GM12864 (cell line): ENCODE measurements around the gene RBMS3.

Experiments used
- DNase-seq: peaks from one replicate; pipeline ENCODE4 v3.0.0-alpha.2; 2011; ENCODE audit warnings: low read depth
- H3K4me3 ChIP-seq: 2 replicates; pipeline ENCODE4 v1.5.1; 2011; ENCODE audit warnings: mild to moderate bottlenecking, low read depth, low read length, control low read depth
- TF ChIP-seq, protein P1 (sequence below): IDR thresholded peaks from 2 replicates; pipeline ENCODE4 v1.5.1; 2011; ENCODE audit warnings: low read depth, mild to moderate bottlenecking, moderate library complexity, low read length, control low read depth, inconsistent platforms; ENCODE audit errors: missing control alignments

Gene RBMS3

DNA sequence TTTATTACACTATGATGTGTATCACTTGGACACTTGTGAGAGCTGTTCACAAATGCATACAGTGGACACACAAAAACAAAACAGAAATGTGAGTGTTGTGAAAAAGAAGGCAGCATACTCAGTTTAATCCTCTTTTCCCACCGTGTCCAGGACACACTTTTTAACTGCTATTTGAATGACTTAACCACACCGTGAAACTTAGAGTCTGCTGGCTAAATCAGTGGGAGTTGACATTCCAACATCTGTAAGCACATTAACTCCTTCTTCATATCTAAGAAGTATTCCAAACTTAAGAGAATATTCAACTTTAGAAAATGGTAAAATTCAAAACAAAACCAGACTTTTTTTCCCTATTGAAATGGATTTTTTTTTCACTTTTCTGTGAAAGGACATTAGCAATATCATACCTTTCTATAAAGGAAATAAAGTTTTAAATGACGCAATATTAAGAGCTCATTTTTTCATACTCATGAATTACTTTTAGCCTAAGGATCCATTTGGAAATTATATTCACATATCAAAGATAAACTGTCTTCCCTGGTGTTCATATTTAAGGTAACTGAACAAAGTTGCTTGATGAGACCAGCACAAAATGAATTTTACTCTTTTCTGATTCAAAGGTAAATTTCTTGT lies 316.6 kb downstream of the RBMS3 start:
- TF ChIP-seq, protein P1, sequence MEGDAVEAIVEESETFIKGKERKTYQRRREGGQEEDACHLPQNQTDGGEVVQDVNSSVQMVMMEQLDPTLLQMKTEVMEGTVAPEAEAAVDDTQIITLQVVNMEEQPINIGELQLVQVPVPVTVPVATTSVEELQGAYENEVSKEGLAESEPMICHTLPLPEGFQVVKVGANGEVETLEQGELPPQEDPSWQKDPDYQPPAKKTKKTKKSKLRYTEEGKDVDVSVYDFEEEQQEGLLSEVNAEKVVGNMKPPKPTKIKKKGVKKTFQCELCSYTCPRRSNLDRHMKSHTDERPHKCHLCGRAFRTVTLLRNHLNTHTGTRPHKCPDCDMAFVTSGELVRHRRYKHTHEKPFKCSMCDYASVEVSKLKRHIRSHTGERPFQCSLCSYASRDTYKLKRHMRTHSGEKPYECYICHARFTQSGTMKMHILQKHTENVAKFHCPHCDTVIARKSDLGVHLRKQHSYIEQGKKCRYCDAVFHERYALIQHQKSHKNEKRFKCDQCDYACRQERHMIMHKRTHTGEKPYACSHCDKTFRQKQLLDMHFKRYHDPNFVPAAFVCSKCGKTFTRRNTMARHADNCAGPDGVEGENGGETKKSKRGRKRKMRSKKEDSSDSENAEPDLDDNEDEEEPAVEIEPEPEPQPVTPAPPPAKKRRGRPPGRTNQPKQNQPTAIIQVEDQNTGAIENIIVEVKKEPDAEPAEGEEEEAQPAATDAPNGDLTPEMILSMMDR = no peak
- H3K4me3 ChIP-seq = no peak overlapping the region
- no peak for DNase-seq

DNA sequence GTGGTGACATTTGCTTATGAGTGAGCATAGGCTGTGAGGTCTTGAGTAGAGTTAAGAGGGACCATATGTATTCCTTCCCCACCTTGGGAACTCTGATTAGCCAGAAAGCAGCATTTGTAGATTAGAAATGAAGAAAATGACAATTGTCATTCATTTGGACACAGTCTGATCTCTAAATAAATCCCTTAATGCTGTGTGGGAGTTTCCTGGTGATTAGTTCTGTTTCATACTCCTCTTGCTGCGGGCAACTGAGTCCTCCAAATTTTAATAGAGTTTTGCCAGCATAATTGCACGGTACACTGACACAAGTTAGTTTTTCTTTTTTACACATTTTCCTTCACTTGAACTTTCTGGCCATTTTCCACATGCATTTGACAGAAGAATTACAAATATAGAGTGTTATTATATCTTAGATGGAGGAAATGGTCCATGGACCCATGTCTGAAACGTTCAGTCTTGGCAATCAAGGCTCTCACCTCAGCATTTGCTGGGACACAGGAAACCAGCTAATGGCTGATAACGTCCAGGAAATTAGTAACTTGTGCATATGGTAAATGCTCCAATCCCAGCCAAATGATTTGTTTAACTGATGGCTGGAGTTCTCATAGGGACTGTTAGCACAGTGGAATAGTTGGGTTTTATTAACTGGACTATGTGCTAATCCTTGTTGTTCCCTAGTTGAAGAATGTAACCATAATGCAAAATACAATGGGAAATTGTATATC lies 321.2 kb downstream of the RBMS3 start:
- TF ChIP-seq, protein P1 = no peak
- DNase-seq = no peak
- no peak overlapping the region for H3K4me3 ChIP-seq

DNA sequence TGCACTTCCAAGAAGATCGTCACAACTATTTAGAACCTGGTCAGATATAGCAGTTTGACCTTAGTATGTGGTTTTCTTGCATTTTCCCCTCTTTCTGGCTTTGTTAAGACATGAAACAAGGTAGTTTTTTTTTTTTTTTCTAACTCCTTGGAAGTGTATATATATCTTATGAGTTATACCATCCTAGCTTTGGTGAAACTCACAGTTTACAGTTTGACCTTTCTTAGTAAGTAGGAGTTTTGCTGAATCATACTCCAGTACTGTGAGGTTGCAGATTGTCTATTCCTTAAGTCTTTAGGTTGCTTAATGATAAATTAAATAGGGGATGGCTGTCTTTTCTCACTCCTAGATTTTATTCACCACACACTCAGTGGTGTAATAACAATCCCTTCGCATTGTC lies 325.0 kb downstream of the RBMS3 start:
- no peak for DNase-seq
- H3K4me3 ChIP-seq = no peak overlapping the region
- TF ChIP-seq, protein P1 = no peak

DNA sequence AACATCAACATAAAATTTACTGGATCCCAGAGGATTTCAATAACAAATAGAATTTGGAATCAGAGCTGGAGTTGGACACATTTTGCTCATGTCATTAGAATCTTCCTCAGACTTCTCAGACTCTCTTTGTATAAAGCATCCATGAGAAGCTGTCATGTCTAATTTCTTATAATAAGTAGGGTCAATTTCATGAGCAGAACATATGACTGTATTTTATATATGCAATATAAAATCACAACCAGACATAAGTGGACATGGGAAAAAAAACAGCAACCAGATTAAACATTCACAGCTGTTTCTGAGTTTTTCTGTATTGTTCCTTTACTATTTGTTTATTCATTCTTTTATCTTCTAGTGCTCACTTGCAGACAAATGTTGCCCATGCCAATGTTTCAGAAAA lies 325.5 kb downstream of the RBMS3 start:
- TF ChIP-seq, protein P1 = no peak
- DNase-seq = no peak
- no peak overlapping the region for H3K4me3 ChIP-seq

DNA sequence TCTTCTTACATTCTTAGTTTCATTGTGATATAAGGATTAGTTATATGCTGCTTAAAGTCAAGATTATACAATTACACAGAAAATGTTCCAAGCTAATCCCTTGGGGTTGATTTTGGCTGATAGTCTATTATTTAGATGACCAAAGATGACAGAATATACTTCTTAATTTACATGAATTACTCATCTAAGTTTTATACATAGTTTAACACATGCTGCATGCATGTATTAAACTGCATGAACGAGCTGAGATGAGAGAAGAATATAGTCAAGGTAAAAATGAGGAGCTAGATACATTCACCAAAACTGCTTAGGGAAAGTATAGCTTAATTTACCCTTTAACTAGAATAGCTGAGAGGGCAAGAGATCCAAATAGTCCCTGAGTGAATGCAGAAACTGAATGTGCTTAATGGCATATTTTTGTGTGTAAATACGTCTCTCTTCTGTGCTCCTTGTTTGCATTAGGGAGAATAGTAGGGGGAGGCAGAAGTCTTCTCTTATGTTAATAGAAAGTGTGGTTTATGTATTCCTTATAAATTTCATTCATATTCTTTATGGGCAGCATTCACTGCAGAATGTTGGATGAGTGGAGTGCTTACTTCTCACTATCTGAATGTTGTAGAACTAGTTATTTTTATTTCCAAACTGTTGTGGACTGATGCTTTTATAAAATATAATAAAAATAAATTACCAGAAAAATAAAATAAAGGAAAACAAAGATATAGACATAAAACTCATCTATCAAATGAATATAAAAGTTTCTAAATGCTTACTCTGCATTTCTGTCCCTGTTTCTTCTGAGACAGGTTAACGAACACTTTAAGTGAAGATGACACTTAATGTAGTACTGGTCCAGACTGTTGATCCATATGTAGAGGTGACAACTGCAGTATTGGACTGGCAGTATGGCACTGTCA lies 327.8 kb downstream of the RBMS3 start:
- TF ChIP-seq, protein P1 = no peak

DNA sequence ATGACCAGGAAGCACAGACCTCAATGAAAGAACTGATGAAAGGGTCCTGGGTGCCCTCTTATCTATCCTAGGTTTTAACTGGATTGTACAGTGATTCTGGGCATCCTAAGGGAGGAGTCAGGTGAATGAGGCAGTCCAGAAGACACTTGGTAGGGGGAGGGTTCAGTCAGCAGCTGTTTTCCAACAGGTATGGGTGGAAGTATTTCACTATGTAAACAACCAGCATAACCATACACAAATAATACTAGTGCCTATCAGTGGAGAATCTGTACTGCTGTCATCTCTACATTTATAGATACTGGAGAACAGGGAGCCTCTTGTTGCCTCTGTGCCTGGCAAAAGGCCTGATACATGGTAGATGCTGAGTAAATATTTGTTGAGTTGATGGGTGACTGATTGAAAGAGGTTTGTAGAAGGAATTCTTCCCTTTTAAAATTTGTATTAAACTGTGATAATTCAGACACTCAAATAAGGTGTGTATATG lies 328.5 kb downstream of the RBMS3 start:
- TF ChIP-seq, protein P1 = no peak
- no peak for DNase-seq
- no peak overlapping the region for H3K4me3 ChIP-seq

More for the DNA sequence above, 327.8 kb downstream of the RBMS3 start:
- no peak overlapping the region for H3K4me3 ChIP-seq
- no peak for DNase-seq
